HepG2 (cell line): ENCODE data around the gene FOXD4L1. TPM values are rescaled to one million over a fixed set of nuclear protein-coding genes. Genes with fewer than 3 reads are reported as not detected.
"Not testable (repeated sequence)": the region's sequence is repeated elsewhere in the genome, so short reads cannot be mapped to it uniquely, and the experiment has no call there.

Experiments used
- ATAC-seq: fragments of 200-7000 bp; cut with Tn5 transposase; 3 replicates; pipeline ENCODE4 v1.9.1; 2020; ENCODE audit warnings: mild to moderate bottlenecking, moderate library complexity
- BruUV-seq: library from RNA; stranded (reverse); fragments of 400-500 nt; replicated peaks from 2 replicates; lab custom pipeline; 2021; lab: Mats Ljungman, UMichigan
- CTCF ChIA-PET: fragments of 300-600 bp; formaldehyde crosslinking; extraction: SDS; loops from one replicate; lab custom pipeline; 2021; ENCODE audit warnings: low total read pairs, inconsistent platforms, low intra/inter-chr PET ratio; lab: Yijun Ruan, JAX
- POLR2A ChIA-PET: fragments of 350-600 bp; sonication (Branson Sonifier 250); formaldehyde crosslinking; loops from one replicate; lab custom pipeline; 2020; ENCODE audit warnings: antibody characterized with exemption, inconsistent platforms; lab: Yijun Ruan, JAX
- DNase-seq: peaks from one replicate; pipeline ENCODE4 v3.0.0-alpha.2; 2015; ENCODE audit warnings: low spot score
- FAIRE-seq: peaks from 3 replicates; lab custom pipeline; 2011; peaks lifted over from hg19 to GRCh38; lab: Jason Lieb, UNC
- H2AFZ ChIP-seq: one replicate; pipeline ENCODE4 v1.6.1; 2011; ENCODE audit warnings: low read length, inconsistent platforms
- H3K27ac ChIP-seq: fragments of 300-600 bp; 3 replicates; pipeline ENCODE4 v1.8.0; 2011; ENCODE audit warnings: mixed run types, mild to moderate bottlenecking, mixed read lengths, low read length, inconsistent platforms; ENCODE audit not compliant: insufficient read depth; ENCODE audit errors: extremely low read length
- H3K27me3 ChIP-seq, 2 experiments: fragments of 200-600 bp in 1 of 2; 2 replicates in 1 of 2; 3 replicates in 1 of 2; pipeline versions ENCODE4 v1.6.0 to v1.8.0; 2011; ENCODE audit warnings: low read length in 2 of 2, mild to moderate bottlenecking in 2 of 2, moderate library complexity in 2 of 2, inconsistent platforms in 1 of 2; ENCODE audit not compliant: insufficient read depth in 2 of 2, control insufficient read depth in 1 of 2
- H3K36me3 ChIP-seq, 2 experiments: fragments of 200-600 bp in 1 of 2; replicated peaks in 1 of 2; 2 replicates in 1 of 2; 3 replicates in 1 of 2; pipeline versions ENCODE4 v1.5.1 to v1.8.0; 2011; ENCODE audit warnings: low read length in 2 of 2, inconsistent platforms in 1 of 2; ENCODE audit not compliant: insufficient read depth in 2 of 2, control insufficient read depth in 1 of 2
- H3K4me1 ChIP-seq: 2 replicates; pipeline ENCODE4 v1.5.1; 2012; ENCODE audit warnings: low read length, inconsistent platforms; ENCODE audit not compliant: insufficient read depth
- H3K4me2 ChIP-seq: 2 replicates; pipeline ENCODE4 v1.6.0; 2011; ENCODE audit warnings: low read depth, low read length, inconsistent platforms
- H3K4me3 ChIP-seq, 3 experiments: fragments of 200-600 bp in 1 of 3; sonication (generic), shearing (Covaris generic) in 1 of 3; replicated peaks in 1 of 3; 2 replicates each; pipeline ENCODE4 v1.5.1; 2011 to 2016; ENCODE audit warnings: low read length in 3 of 3, inconsistent platforms in 2 of 3, low read depth in 2 of 3, mild to moderate bottlenecking in 2 of 3, control low read depth in 1 of 3, mixed read lengths in 1 of 3; ENCODE audit not compliant: insufficient read depth in 1 of 3
- H3K79me2 ChIP-seq: one replicate; pipeline ENCODE4 v1.6.1; 2011; ENCODE audit warnings: low read length, inconsistent platforms; ENCODE audit not compliant: insufficient read depth
- H3K9ac ChIP-seq: 2 replicates; pipeline ENCODE4 v1.6.0; 2011; ENCODE audit warnings: mild to moderate bottlenecking, low read depth, low read length, inconsistent platforms; ENCODE audit not compliant: insufficient read depth
- H3K9me3 ChIP-seq: 2 replicates; pipeline ENCODE4 v1.5.1; 2012; ENCODE audit warnings: mild to moderate bottlenecking, low read length
- H4K20me1 ChIP-seq: 2 replicates; pipeline ENCODE4 v1.6.0; 2011; ENCODE audit warnings: inconsistent platforms, mild to moderate bottlenecking, low read length, moderate library complexity; ENCODE audit not compliant: insufficient read depth
- GABPB1 ChIP-seq: IDR thresholded peaks from 2 replicates; pipeline ENCODE4 v1.6.1; 2016; ENCODE audit warnings: mild to moderate bottlenecking, missing genetic modification reagents, moderate library complexity, missing compliant biosample characterization
- ISL2 ChIP-seq: sonication (generic); formaldehyde crosslinking; IDR thresholded peaks from 2 replicates; pipeline ENCODE4 v1.5.0; 2020; ENCODE audit warnings: missing genetic modification reagents
- SOX13 ChIP-seq, 3 experiments: fragments of 450-650 bp in 1 of 3; sonication (generic) in 1 of 3; formaldehyde crosslinking in 1 of 3; IDR thresholded peaks in 2 of 3; conservative IDR thresholded peaks in 1 of 3; 2 replicates each; pipeline versions ENCODE4 v1.5.0 to v1.6.1; 2016 to 2020; ENCODE audit warnings: antibody characterized with exemption in 1 of 3, mild to moderate bottlenecking in 1 of 3, missing compliant biosample characterization in 1 of 3, missing genetic modification reagents in 1 of 3, moderate library complexity in 1 of 3
- ZNF563 ChIP-seq: sonication (generic); formaldehyde crosslinking; IDR thresholded peaks from 2 replicates; pipeline ENCODE4 v1.8.0; 2022; ENCODE audit warnings: mild to moderate bottlenecking, moderate library complexity, missing genetic modification reagents
- ZNF598 ChIP-seq: sonication (generic); formaldehyde crosslinking; IDR thresholded peaks from 2 replicates; pipeline ENCODE4 v1.5.1; 2020; ENCODE audit warnings: mild to moderate bottlenecking, missing genetic modification reagents, borderline replicate concordance
- WGBS: methylation state at CpG from one replicate; pipeline ENCODE4 v1.1.6; 2017; ENCODE audit warnings: low lambda C conversion rate; 5-methylcytosine and 5-hydroxymethylcytosine counted together
- in situ Hi-C: cut with HindIII; loops from 2 replicates; pipeline ENCODE4 v1.10.0; 2017; ENCODE audit warnings: low pct_unique_long_range_greater_than_20kb; ENCODE audit not compliant: extremely low pct_ligation_motif_present
- intact Hi-C: fragments of 100-400 bp; cut with micrococcal nuclease; formaldehyde crosslinking; loops from one replicate; pipeline ENCODE4 v1.10.0; 2022; ENCODE audit not compliant: unreplicated experiment
- polyA plus RNA-seq, 8 experiments: library from polyadenylated mRNA; depleted of rRNA in 3 of 8; stranded (reverse) in 7 of 8; unstranded in 1 of 8; fragments of >200 nt; fragmentation: Illumina TruSeq in 4 of 8; extraction: Trizol in 4 of 8; gene quantifications; 2 replicates each; pipeline versions ENCODE4 v1.2.1 to v1.2.3, GENCODE V29; 2011 to 2016; ENCODE audit warnings: low read depth in 4 of 8, missing spikeins in 1 of 8, mixed read lengths in 1 of 8; ENCODE audit not compliant: insufficient read depth in 1 of 8
- total RNA-seq, 5 experiments: library from RNA; depleted of rRNA; stranded (reverse); fragments of >200 nt; fragmentation: Illumina TruSeq; extraction: Trizol; gene quantifications; 2 replicates each; pipeline ENCODE4 v1.2.3, GENCODE V29; 2016; ENCODE audit warnings: low read depth in 1 of 5
- TF ChIP-seq, protein P1 (sequence below), 2 experiments: sonication (generic) in 1 of 2; formaldehyde crosslinking in 1 of 2; IDR thresholded peaks; 2 replicates each; pipeline versions ENCODE4 v1.4.0 to v1.6.1; 2018 to 2020; ENCODE audit warnings: missing genetic modification reagents in 2 of 2, borderline replicate concordance in 1 of 2, low read depth in 1 of 2, mild to moderate bottlenecking in 1 of 2, missing biosample characterization in 1 of 2
- TF ChIP-seq, protein P2 (sequence below): sonication (generic); formaldehyde crosslinking; IDR thresholded peaks from 2 replicates; pipeline ENCODE4 v1.4.0; 2020; ENCODE audit warnings: mild to moderate bottlenecking, missing genetic modification reagents

Gene FOXD4L1
- total and polyA plus RNA-seq, 2 of the 13 experiments (the other 11 are each of a cell fraction or from before 2014, with no cell fraction given), result 0.18 to 0.29 TPM

DNA sequence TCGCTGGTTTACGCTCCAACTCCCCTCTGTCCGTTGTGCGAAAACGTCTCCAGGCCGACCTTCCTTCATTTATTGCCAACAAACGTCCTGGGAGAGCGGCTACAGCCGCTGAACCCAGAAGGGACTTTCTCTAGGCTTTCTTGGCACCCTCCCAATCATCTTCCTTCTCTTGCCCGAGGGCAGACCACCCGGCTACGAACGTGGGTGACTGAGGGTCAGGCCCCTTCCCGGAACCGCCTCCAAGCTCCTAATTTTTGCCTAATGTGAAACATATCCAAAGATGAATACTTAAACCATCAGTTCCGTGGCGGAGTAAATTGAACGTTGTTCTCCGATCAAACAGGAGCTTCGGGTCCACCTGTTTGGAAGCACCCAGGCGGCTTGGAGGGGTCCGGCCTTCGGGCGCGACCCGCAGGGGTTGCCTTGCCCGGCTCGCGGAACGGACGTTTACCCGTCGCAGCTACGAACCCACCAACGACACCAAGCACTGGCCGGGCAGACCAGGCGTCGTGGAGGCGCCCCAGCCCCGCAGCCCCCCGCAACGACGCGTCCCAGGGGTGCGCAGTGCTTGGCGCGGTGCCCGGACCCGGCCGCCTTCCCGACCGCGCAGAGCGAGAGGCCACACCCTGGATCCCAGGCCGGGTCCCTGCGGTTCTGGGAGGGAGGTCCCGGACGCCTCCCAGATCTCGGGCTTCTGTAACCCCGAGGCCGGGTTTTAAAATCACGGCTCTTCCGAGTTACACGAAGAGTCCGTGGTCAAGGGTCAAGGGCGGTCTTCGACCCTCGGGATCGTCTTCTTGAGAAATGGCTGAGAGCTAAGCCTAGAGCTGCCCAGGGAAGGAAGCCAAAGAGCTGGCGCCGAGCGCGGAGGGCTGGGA is 4.0 kb downstream of the FOXD4L1 start:
- H3K27ac ChIP-seq, H3K9ac ChIP-seq, H3K79me2 ChIP-seq, intact Hi-C loops, in situ Hi-C loops, H4K20me1 ChIP-seq, BruUV-seq, CTCF ChIA-PET, FAIRE-seq, H2AFZ ChIP-seq, H3K9me3 ChIP-seq, DNase-seq, POLR2A ChIA-PET, H3K36me3 ChIP-seq: not testable (repeated sequence)
- Histone ChIP-seq H3K4me1 (peaks cover 17% of the 10 kb centered on the region), H3K27me3 (peaks cover 0 to 19% of the 10 kb centered on the region in 2 experiments; a peak in 4 of 5 replicates), H3K4me2 (peak overlapping the region; percentile 92), H3K4me3 (peak overlapping the region; percentile 48 to 75 (median 58); a peak in 4 of 6 replicates)
- peak; percentile 59 for ATAC-seq
- TF ChIP-seq ZNF563 (CRISPR knock-in tag) (0 out of 2 replicates have a peak, but pooled peaks have one; percentile 17), ISL2 (0 out of 2 replicates have a peak, but pooled peaks have one; percentile 7), ZNF598 (0 out of 2 replicates have a peak, but pooled peaks have one; percentile 4)
- WGBS, result 12% methylated on average over 37 of the region's 73 CpGs

DNA sequence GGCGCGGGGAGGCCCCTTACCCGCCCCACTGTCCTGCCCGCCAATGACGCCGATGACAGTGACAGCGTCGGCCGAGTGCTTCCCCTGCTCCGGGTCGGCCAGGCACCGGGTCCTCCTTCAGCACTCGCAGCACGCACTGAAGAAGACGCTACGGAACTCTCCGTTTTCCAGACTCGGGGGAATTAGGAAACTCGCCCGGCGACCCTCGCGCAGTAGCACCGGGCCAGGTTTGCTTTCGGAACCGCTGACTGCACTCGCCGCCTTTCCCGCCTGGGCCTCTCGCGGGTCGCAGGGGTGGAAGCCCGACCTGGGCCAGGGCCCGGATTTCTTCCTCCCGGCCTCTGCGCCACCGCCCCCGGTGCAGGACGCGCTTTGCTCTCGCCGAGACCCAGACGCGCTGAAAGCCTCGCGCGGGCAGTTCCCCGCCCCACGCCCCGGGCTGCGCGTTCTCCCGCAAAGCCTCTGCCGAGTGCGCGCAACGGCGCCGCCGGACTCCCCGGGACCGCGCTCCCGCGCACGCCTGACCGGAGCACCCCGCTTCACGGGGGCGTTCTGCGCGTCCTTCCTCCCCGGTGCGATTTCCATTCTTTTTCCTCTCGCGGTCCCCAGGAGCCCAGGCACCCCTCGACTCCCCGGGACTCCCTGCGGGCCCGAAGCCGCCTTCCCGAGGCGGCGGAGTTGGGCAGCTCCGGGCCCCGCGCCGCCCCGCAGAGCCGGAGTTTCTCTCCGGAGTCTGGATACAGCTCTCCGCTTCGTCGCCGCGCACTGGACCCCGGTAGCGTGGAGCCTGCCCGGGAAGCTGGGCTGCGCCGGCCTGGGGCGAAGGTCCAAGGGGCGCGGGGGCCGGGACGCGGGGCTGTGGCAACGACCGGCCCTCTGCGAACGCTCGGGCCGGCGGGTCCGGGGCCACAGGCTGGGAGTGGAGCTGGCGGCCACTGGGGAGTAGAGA is 4.9 kb downstream of the FOXD4L1 start:
- peak; percentile 7 for DNase-seq
- peak overlapping the region; percentile 92 for H3K4me2 ChIP-seq
- intact Hi-C loops; H3K9me3 ChIP-seq; POLR2A ChIA-PET; H4K20me1 ChIP-seq; FAIRE-seq; BruUV-seq; H3K9ac ChIP-seq; in situ Hi-C loops; H3K79me2 ChIP-seq; H3K36me3 ChIP-seq; H3K27ac ChIP-seq; H2AFZ ChIP-seq; CTCF ChIA-PET; TF ChIP-seq SOX13 (CRISPR knock-in tag; conservative IDR thresholded peaks at IDR 0.05 in 1 of 2, IDR thresholded peaks at IDR 0.05 in 1 of 2): not testable (repeated sequence)
- 2% methylated on average over 67 of the region's 116 CpGs for WGBS
- H3K4me1 ChIP-seq, result peaks cover 17% of the 10 kb centered on the region
- ATAC-seq, result peak; percentile 85
- H3K27me3 ChIP-seq, result peaks cover 0 to 19% of the 10 kb centered on the region in 2 experiments; a peak in 4 of 5 replicates
- peak overlapping the region; percentile 48 to 75 (median 58); a peak in 5 of 6 replicates for H3K4me3 ChIP-seq
- TF ChIP-seq, protein P1, sequence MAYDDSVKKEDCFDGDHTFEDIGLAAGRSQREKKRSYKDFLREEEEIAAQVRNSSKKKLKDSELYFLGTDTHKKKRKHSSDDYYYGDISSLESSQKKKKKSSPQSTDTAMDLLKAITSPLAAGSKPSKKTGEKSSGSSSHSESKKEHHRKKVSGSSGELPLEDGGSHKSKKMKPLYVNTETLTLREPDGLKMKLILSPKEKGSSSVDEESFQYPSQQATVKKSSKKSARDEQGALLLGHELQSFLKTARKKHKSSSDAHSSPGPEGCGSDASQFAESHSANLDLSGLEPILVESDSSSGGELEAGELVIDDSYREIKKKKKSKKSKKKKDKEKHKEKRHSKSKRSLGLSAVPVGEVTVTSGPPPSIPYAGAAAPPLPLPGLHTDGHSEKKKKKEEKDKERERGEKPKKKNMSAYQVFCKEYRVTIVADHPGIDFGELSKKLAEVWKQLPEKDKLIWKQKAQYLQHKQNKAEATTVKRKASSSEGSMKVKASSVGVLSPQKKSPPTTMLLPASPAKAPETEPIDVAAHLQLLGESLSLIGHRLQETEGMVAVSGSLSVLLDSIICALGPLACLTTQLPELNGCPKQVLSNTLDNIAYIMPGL (CRISPR knock-in tag; IDR thresholded peaks at IDR 0.05; ENCODE audit: borderline replicate concordance in 1 of 2, low read depth in 1 of 2), result 0 out of 4 replicates have a peak, but pooled peaks of 1 of the 2 experiments have one; percentile 37
- TF ChIP-seq GABPB1 (CRISPR knock-in tag) (peak; percentile 25; the same call in 1 of the 2 replicates), SOX13 (IDR thresholded peaks at IDR 0.05) (0 out of 2 replicates have a peak, but pooled peaks have one; percentile 7)
- TF ChIP-seq, protein P2, sequence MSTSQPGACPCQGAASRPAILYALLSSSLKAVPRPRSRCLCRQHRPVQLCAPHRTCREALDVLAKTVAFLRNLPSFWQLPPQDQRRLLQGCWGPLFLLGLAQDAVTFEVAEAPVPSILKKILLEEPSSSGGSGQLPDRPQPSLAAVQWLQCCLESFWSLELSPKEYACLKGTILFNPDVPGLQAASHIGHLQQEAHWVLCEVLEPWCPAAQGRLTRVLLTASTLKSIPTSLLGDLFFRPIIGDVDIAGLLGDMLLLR (CRISPR knock-in tag), result 0 out of 2 replicates have a peak, but pooled peaks have one; percentile 8
